ENCODE data around the gene MYRIP. TPM values are rescaled to one million over a fixed set of nuclear protein-coding genes. Genes with fewer than 3 reads are reported as not detected.

Gene MYRIP
- total and polyA plus RNA-seq, 8 donors, result 0.29 to 1.9 (median 0.57) TPM

DNA sequence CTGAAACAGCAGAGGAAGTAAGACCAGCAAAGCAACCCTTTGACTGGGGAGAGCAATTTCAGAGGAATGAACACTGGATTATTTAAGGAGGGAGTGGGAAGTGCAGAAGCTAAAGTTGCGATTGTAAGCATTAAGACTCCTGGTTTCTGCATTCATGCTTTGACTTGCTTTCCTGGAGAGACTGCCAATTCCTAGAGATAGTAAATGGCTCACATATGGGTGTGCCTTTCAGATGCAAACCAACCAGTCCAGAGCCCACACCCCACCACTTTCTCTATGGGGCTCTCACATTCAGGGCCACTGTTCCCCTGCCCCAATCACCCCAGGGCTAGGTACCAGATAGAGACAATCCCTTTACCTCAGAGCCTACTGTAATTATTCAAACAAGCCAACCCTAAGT lies 299.2 kb downstream of the MYRIP start:
- H3K9me3 ChIP-seq, result no peaks in the 10 kb centered on the region
- ATAC-seq (no peak), DNase-seq (no peak)
- H3K4me1 ChIP-seq, result no peaks in the 10 kb centered on the region
- no peak overlapping the region for H3K27ac ChIP-seq
- H3K36me3 ChIP-seq, result no peaks in the 10 kb centered on the region
- H3K27me3 ChIP-seq, result no peaks in the 10 kb centered on the region
- intact Hi-C loops (cut with DNase I), result no loop called here
- no peak overlapping the region for H3K4me3 ChIP-seq
- TF ChIP-seq CTCF (IDR thresholded peaks at IDR 0.05), result no peak

DNA sequence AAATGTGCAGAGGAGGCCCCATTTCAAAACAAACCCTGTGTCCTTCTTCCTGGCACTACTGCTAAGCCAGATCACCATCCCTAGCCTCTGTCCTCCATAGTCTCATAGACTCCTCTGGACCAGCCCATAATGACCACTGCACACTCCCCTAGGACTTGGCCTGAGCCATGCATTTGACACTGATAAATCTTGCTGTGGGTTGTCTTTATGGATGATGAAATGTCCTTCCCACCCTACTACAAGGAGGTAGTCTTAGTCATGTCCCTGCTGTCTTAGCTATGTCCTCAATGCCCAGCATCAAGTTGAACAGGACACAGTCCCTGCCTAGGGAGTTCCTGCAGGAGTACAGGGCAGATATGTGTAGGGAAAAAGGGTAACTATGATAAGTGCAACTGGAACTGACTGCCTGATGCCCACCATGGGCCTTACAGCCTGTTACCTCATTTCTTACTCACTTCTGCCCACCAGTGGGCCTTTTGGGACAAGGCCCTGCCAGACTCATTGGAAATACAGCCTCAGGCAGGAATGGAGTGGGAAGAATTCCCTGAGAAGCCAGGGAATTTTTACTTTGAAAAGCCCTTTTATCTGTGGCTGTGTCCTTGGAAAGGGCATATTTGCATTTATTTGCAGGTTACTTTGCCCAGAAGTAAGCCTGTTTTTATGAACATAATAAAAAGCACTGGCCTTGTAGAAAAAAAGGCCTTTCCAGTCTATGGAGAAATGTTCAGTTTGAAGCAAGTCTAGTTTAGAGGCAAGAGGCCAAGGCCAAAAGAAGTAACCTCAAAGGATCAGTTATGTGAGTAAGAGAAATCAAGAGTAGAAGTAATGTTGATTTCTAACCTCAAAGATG lies 300.5 kb downstream of the MYRIP start:
- no peak overlapping the region for H3K27ac ChIP-seq

GRCh38 chr3:40116478-40117177 lies 307.2 kb downstream of the MYRIP start:
- no peak for TF ChIP-seq CTCF (IDR thresholded peaks at IDR 0.05)
- no peaks in the 10 kb centered on the region for H3K9me3 ChIP-seq
- DNase-seq (no peak), ATAC-seq (no peak)
- H3K36me3 ChIP-seq, result no peaks in the 10 kb centered on the region
- no peaks in the 10 kb centered on the region for H3K4me1 ChIP-seq
- intact Hi-C loops (cut with DNase I), result no loop called here
- H3K27me3 ChIP-seq, result no peaks in the 10 kb centered on the region
- no peak overlapping the region for H3K27ac ChIP-seq
- no peak overlapping the region for H3K4me3 ChIP-seq

More for the DNA sequence above, 300.5 kb downstream of the MYRIP start:
- peak in 1 of 4 donors; percentile 3 for DNase-seq
- TF ChIP-seq CTCF (IDR thresholded peaks at IDR 0.05), result no peak
- H3K4me3 ChIP-seq, result no peak overlapping the region
- intact Hi-C loops (cut with DNase I), result no loop called here
- ATAC-seq, result no peak
- no peaks in the 10 kb centered on the region for H3K36me3 ChIP-seq
- H3K4me1 ChIP-seq, result no peaks in the 10 kb centered on the region
- H3K9me3 ChIP-seq, result no peaks in the 10 kb centered on the region
- no peaks in the 10 kb centered on the region for H3K27me3 ChIP-seq

DNA sequence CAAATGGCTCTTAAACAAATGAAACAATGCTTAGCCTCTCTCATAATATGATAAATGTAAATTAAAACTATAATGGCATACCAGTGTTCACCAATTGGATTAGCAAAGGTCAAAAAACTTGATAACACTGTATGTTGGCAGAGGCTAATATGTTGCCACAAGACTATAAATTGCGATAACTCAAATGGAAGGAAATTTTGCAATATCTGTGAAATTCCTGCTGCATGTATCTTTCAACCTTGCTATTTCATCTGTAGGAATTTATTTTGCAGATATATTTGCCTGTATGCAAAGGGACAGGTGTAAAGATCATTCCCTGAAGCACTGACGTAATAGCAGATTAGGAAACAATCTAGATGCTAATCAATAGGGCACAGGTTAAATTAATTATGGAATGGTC lies 308.7 kb downstream of the MYRIP start:
- Histone ChIP-seq H3K4me1 (no peaks in the 10 kb centered on the region), H3K36me3 (no peaks in the 10 kb centered on the region), H3K27ac (no peak overlapping the region), H3K27me3 (no peaks in the 10 kb centered on the region), H3K9me3 (no peaks in the 10 kb centered on the region), H3K4me3 (no peak overlapping the region)
- TF ChIP-seq CTCF (IDR thresholded peaks at IDR 0.05), result no peak
- intact Hi-C loops (cut with DNase I), result no loop called here
- ATAC-seq (no peak), DNase-seq (no peak)

DNA sequence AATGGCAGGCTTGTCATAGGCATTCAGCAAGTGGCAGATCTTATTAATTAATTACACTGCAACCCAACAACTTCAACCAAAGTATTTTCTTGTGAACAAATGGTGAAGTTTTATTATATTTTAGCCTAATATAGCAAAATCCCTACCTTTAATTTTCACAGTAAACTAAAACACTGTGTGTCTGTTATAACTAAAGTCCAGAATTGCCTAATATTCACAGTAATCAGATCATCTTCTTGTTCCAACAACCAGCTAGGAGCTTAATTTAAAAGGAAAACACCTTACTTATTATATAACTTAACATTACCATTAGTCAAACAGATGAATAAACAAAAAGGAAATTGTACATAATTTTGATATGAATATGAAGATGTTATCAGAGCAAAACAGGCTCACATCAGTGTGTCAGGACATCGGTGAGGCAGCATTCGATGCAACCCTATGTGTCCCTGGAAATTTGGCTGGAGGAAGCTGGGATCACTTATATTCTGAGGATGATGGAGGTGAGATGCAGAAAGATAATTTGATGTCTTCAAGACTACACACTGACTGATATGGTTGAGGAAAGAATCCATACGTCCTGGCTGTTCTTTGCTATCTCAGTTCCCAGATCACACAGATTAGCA lies 310.8 kb downstream of the MYRIP start:
- no peak for DNase-seq

More for the DNA sequence above, 310.8 kb downstream of the MYRIP start:
- TF ChIP-seq CTCF (IDR thresholded peaks at IDR 0.05), result no peak
- Histone ChIP-seq H3K4me3 (no peak overlapping the region), H3K4me1 (no peaks in the 10 kb centered on the region), H3K36me3 (no peaks in the 10 kb centered on the region), H3K27ac (no peak overlapping the region), H3K27me3 (no peaks in the 10 kb centered on the region), H3K9me3 (no peaks in the 10 kb centered on the region)
- intact Hi-C loops (cut with DNase I), result no loop called here
- ATAC-seq, result no peak
